HG03575 (cell line): Measurements from ENCODE around the gene TMA7.
"Not testable (repeated sequence)": the region's sequence is repeated elsewhere in the genome, so short reads cannot be mapped to it uniquely, and the experiment has no call there.

Experiments
- ATAC-seq: cut with Tn5 transposase; IDR thresholded peaks from one replicate; pipeline ENCODE4 v1.9.1; 2021; ENCODE audit not compliant: unreplicated experiment, insufficient number of reproducible peaks, low FRiP score; ENCODE audit errors: extremely low read depth

TMA7 gene

DNA sequence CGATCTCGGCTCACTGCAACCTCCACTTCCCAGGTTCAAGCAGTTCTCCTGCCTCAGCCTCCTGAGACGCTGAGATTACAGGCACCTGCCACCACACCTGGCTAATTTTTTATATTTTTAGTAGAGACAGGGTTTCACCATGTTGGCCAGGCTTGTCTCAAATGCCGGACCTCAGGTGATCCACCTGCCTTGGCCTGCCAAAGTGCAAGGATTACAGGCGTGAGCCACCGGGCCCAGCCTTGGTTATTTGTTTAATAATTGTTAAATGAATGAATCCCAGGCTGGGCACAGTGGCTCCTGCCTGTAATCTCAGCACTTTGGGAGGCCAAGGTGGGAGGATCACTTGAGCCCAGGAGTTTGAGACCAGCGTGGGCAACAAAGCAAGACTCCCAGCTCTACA lies 21.7 kb downstream of the TMA7 start:
- not testable (repeated sequence) for ATAC-seq

DNA sequence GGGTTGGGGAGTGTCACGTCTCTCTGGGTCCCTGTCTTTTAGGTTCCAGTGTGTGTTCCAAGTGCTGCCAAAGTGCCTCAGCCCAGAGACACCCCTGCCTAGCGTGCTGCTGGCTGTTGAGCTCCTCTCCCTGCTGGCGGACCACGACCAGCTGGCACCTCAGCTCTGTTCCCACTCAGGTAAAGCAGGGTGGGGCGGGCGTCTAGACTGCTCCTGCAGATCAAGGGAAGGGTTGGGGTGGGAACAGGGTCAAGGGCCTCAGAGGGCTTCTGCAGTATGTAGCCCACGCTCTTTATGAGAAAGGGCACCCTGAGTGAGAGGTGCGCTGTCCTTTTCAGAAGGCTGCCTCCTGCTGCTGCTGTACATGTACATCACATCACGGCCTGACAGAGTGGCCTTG lies 23.6 kb downstream of the TMA7 start:
- ATAC-seq = no peak

- ATAC-seq = no peak
Measured at GRCh38 chr3:48464713-48465221, 24.7 kb downstream of the TMA7 start.

GRCh38 chr3:48465237-48465530 lies 25.1 kb downstream of the TMA7 start:
- ATAC-seq = no peak

DNA sequence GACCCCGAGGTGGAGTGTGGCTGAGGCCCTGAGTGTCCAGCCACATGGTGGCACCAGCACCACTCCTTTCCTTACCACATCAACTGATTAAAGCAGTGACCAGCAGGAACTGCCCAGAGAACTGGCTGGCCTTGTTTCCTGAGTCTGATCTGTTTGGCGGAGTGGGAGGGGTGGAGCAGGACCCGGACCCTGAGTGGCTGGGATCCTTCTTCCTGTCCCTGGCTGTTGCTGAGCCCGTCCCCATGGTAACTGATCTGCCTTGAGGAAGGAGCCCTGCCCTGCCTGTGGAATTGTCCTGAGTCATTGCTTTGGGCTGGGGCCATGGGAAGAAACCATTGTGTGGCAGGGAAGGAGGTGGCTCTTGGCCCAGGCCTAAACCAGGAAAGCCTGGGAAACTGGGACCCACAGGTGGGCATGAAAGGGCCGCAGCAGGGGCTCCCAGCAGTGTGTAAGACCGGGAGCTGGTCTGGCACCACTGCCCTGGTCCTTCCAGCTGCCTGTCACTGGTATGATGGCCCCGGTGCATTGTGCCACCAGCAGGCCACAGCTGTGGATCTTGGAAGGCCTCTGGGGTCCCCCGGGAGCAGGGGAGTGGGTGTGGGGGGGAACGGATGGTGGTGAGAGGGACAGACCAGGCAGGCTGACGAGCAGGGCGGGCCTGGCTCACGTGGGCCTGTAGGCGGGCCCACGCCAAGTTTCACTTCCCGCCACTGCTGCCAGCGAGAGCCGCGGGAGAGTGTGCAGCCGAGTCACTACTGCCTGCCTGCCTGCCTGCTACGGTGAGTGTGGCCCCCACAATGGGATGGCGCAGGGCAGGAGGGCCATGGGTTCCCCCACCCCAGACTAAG lies 25.7 kb downstream of the TMA7 start:
- no peak for ATAC-seq

GRCh38 chr3:48466386-48467109 lies 26.5 kb downstream of the TMA7 start:
- ATAC-seq = no peak

DNA sequence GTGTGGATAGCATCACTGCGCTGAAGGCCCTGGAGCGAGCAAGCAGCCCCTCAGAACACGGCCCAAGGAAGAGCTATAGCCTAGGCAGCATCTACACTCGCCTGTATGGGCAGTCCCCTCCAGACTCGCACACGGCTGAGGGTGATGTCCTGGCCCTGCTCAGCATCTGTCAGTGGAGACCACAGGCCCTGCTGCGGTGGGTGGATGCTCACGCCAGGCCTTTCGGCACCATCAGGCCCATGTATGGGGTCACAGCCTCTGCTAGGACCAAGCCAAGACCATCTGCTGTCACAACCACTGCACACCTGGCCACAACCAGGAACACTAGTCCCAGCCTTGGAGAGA lies 27.0 kb downstream of the TMA7 start:
- ATAC-seq = no peak

DNA sequence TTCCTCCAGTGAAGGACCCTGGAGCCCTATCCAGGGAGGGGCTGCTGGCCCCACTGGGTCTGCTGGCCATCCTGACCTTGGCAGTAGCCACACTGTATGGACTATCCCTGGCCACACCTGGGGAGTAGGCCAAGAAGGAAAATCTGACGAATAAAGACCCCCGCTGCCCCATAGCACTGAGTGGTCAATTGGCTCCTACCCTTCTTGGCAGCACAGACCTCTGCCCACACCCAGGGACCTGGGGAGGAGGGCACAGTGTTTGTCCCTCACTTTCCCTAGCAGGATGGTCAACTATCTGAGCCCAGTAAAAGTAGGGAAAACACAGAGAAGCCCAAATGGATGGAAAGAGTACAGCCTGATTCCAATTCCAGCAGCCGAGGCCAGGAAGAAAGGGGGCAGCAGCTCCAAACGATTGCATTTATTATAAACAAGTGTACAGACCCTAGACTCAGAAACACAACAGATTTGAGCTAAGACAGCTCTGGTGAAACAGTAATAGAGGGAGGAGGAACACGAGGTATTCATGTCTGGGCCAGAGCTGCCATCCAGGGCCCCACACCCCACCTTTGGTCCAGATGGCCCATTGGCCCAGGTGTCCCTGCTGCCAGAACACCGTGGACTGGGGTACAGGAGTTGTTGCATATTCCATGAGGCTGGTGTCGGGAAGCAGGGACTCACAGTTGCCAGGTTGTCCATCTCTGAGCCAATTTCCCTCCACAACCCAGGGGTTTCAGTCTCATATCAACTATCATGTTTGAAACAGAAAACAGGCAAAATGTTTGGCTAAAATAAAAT lies 27.6 kb downstream of the TMA7 start:
- ATAC-seq = no peak

GRCh38 chr3:48468329-48468731 lies 28.3 kb downstream of the TMA7 start:
- no peak for ATAC-seq

DNA sequence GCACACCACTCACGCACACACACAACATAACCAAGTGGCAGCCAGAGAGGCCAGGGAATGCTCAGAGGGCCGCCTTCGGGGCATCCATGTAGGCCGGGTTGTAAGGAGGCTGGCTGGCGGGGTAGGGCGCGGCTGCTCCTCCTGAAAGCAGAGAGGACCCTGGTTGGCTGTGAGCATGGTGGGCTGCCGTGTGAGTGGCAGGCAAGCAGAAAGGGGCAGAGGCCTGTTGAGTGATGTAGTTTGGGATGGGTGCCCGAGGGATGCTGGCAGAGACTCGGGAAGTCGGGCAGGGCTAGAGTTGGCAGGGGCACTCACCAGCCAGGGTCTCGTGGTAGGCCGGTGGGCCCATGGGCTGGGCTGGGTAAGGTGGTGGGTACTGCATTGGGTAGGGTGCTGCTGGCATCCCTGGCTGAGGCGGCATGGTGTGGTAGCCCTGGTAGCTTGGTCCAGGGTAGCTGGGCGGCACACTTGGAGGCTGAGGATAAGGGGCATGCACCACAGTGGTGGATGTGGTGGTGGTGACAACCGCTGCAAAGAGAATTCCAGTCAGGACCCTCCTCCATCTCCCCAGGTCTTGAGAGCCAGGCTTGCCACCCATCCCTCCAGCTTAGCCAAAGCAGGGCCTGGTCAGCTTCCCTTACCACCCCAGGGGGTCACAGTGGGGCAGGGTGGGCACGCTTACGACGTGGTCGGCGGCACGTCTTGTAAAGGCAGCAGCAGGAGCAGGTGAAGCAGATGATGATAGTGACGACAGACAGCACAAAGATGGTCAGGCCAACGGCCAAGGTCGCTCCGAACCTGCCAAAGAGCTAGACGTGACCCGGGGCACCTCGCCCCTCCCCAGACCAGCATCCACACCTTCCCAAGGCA lies 29.2 kb downstream of the TMA7 start:
- ATAC-seq = no peak

DNA sequence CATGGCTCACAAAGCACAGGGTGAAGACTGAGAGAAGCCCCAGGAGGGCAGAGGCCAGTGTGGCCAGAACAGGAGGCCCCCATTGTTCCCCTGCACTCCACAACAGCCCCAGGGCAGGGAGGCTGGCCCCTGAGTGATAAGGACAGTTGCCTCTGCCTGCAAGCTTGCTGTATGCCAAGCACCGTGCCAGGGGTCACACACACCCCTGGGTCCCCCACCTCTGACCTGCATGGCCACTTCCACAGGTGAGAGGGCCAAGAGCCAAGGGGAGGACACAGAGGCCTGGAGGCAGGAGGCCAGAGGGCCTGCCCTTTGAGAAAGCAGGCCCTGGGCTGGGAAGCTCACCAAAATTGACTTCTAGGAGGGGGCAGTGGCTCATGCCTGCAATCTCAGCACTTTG lies 30.2 kb downstream of the TMA7 start:
- no peak for ATAC-seq

DNA sequence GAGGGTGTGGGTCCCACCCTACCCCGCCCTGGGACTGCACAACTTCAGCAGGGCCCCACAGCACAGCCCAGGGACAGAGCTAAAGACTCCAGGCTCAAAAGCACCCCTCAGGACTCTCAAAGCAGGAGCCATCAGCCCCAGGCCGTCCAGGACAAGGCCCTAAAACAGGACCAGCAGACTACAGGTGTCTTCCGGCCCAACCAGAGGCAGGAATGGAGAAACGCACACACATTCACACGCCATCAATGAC lies 32.5 kb downstream of the TMA7 start:
- ATAC-seq = peak; percentile 9

DNA sequence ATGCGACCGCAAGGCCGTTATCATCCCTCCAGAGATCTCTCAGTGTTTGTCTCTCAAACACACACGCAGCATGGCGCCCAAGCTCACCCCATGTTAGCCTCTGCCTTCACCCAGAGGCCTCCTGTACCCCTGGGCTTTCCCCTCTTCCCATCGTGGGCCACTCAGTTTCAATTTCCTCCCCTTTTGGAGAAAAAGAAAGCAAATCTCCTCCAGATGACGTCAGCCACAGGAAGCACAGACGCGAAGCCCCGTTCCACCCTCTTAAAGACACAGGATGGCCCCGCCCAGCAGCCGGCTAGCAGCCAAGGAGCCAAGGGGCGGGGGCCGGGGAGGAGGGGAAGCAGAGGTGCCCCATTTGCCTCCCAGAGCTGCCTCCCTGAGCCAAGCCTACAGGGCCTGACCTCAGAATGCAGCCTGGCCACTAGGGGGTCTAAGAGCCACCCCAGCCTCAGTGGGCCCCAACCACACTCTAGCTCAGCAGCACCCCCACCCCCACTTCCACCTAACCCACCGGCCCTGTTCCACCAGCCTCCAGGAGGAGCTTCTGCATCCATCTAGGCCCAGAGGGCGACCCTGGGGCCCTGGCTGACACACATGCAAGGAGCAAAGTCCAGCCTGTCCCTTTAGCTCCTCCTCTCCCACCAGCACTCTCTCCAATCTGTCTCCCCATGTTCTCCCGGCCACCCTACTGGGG lies 33.0 kb downstream of the TMA7 start:
- ATAC-seq = peak; percentile 41

GRCh38 chr3:48473617-48473952 lies 33.5 kb downstream of the TMA7 start:
- no peak for ATAC-seq

GRCh38 chr3:48474031-48474430 lies 34.0 kb downstream of the TMA7 start:
- ATAC-seq = not testable (repeated sequence)

GRCh38 chr3:48474619-48475018 lies 34.6 kb downstream of the TMA7 start:
- no peak for ATAC-seq

DNA sequence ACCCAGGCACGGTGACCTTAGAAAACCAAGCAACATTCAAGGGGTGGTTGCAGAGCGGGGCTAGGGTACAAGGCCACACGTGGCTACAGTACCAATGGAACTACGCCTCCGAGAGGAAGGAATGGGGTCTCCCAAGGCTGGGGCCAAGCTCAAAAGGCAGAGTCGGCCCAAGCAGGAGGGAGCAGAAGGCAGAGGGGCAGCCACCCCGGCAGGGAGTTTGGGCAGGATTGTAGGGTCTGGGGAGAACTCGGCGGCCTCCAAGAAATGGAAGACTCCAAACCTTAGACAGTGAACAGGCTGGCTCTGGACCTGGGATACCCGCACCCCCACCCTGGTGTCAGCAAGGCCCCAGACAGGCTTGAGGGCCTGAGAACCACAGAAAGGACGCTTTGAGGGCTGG lies 35.1 kb downstream of the TMA7 start:
- no peak for ATAC-seq

- no peak for ATAC-seq
Measured at GRCh38 chr3:48476426-48477053, 36.5 kb downstream of the TMA7 start.
